HFFc6 (cell line): ENCODE results near the gene RPH3AL. TPM values are rescaled to one million over a fixed set of nuclear protein-coding genes. Genes with fewer than 3 reads are reported as not detected.

ENCODE experiments used
- DNase-seq: peaks from one replicate; pipeline ENCODE4 v3.0.0-alpha.2; 2018
- H3K27ac Mint-ChIP-seq: 2 replicates; pipeline ENCODE4 v1.8.0; 2020; ENCODE audit warnings: mild to moderate bottlenecking, mixed read lengths
- H3K27me3 Mint-ChIP-seq: 2 replicates; pipeline ENCODE4 v1.8.0; 2021; ENCODE audit warnings: mild to moderate bottlenecking, moderate library complexity, mixed read lengths; ENCODE audit not compliant: insufficient read depth
- H3K36me3 Mint-ChIP-seq: 2 replicates; pipeline ENCODE4 v1.8.0; 2021; ENCODE audit warnings: low read depth, mixed read lengths
- H3K4me1 Mint-ChIP-seq: 2 replicates; pipeline ENCODE4 v1.8.0; 2020; ENCODE audit warnings: low read depth, mixed read lengths
- H3K4me3 Mint-ChIP-seq: 2 replicates; pipeline ENCODE4 v1.8.0; 2020; ENCODE audit warnings: mild to moderate bottlenecking, moderate library complexity, mixed read lengths
- H3K9me3 Mint-ChIP-seq: 2 replicates; pipeline ENCODE4 v1.8.0; 2020; ENCODE audit warnings: mild to moderate bottlenecking, mixed read lengths
- CTCF ChIP-seq: fragments of 200-600 bp; sonication (generic); IDR thresholded peaks from 2 replicates; pipeline ENCODE4 v1.5.0; 2021; ENCODE audit warnings: antibody characterized with exemption, mild to moderate bottlenecking
- total RNA-seq, 6 experiments: library from RNA; stranded (reverse); fragmentation: NEBNext Ultra II Directional; extraction: Animal tissue kit (Norgen Biotek cat#: 25700); gene quantifications; 2 replicates in 1 of 6; 3 replicates in 5 of 6; pipeline ENCODE4 v1.2.3, GENCODE V29; 2021

Gene RPH3AL
- total RNA-seq, 6 experiments from 2014 or later: 1.4 to 2.4 (median 2.0) TPM

GRCh38 chr17:323181-323580 is 29.4 kb downstream of the RPH3AL start:
- Mint-ChIP-seq H3K27ac (no peak overlapping the region), H3K4me1 (no peaks in the 10 kb centered on the region), H3K36me3 (no peaks in the 10 kb centered on the region), H3K27me3 (peaks cover 26% of the 10 kb centered on the region), H3K9me3 (no peaks in the 10 kb centered on the region), H3K4me3 (no peak overlapping the region)
- TF ChIP-seq CTCF: no peak
- DNase-seq: no peak

- Mint-ChIP-seq H3K4me3 (no peak overlapping the region), H3K4me1 (no peaks in the 10 kb centered on the region), H3K27me3 (peaks cover 21% of the 10 kb centered on the region), H3K36me3 (no peaks in the 10 kb centered on the region), H3K9me3 (peaks cover 8% of the 10 kb centered on the region), H3K27ac (no peak overlapping the region)
- TF ChIP-seq CTCF: no peak
- DNase-seq: no peak
Measured at GRCh38 chr17:322006-322780, 30.4 kb downstream of the RPH3AL start.

GRCh38 chr17:321386-321941 is 31.1 kb downstream of the RPH3AL start:
- DNase-seq: no peak
- Mint-ChIP-seq H3K9me3 (peaks cover 15% of the 10 kb centered on the region), H3K27ac (no peak overlapping the region), H3K4me1 (no peaks in the 10 kb centered on the region), H3K36me3 (no peaks in the 10 kb centered on the region), H3K4me3 (no peak overlapping the region), H3K27me3 (peaks cover 17% of the 10 kb centered on the region)
- no peak for TF ChIP-seq CTCF

GRCh38 chr17:320809-321385 is 31.7 kb downstream of the RPH3AL start:
- Mint-ChIP-seq H3K36me3 (no peaks in the 10 kb centered on the region; the same call in 1 of the 2 replicates), H3K9me3 (peaks cover 21% of the 10 kb centered on the region), H3K27ac (no peak overlapping the region), H3K4me3 (no peak overlapping the region), H3K4me1 (no peaks in the 10 kb centered on the region), H3K27me3 (peaks cover 17% of the 10 kb centered on the region)
- no peak for TF ChIP-seq CTCF
- no peak for DNase-seq

- Mint-ChIP-seq H3K9me3 (peaks cover 28% of the 10 kb centered on the region), H3K27me3 (peaks cover 17% of the 10 kb centered on the region), H3K4me3 (no peak overlapping the region), H3K4me1 (no peaks in the 10 kb centered on the region), H3K27ac (no peak overlapping the region), H3K36me3 (no peaks in the 10 kb centered on the region; the same call in 1 of the 2 replicates)
- no peak for DNase-seq
- no peak for TF ChIP-seq CTCF
Measured at GRCh38 chr17:320139-320538, 32.5 kb downstream of the RPH3AL start.
